HG03457 (cell line): ENCODE data around the gene HSFX1.
"Not testable (repeated sequence)": the region's sequence is repeated elsewhere in the genome, so short reads cannot be mapped to it uniquely, and the experiment has no call there.

Source experiments
- ATAC-seq: cut with Tn5 transposase; IDR thresholded peaks from one replicate; pipeline ENCODE4 v1.9.1; 2021; ENCODE audit warnings: moderate number of reproducible peaks; ENCODE audit not compliant: unreplicated experiment

HSFX1 gene, protein sequence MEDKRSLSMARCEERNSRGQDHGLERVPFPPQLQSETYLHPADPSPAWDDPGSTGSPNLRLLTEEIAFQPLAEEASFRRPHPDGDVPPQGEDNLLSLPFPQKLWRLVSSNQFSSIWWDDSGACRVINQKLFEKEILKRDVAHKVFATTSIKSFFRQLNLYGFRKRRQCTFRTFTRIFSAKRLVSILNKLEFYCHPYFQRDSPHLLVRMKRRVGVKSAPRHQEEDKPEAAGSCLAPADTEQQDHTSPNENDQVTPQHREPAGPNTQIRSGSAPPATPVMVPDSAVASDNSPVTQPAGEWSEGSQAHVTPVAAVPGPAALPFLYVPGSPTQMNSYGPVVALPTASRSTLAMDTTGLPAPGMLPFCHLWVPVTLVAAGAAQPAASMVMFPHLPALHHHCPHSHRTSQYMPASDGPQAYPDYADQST

DNA sequence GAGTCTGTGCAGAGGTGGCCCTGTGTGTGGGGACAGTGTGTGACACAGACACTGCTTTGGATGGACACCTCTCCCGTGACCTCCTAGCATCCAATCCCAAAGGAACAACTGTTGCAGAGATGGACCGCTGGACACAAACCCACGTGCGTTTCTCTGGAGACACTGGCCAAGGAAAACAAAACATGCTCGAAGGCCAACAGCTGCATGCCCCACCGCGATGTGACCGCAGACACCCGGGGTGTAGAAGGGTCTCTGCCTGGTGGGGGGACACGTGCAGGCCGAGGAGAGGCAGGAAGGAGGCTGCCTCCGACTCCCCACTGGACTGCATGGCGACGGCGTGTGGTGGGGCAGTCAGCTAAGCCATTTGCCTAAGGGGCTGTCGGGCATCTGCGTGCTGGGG, at the start of gene HSFX1:
Gene HSFX1, plus strand, starts transcription at position 301 of the 400 bp plus-strand sequence. CDS start 614 bp downstream, outside the sequence.
- not testable (repeated sequence) for ATAC-seq

DNA sequence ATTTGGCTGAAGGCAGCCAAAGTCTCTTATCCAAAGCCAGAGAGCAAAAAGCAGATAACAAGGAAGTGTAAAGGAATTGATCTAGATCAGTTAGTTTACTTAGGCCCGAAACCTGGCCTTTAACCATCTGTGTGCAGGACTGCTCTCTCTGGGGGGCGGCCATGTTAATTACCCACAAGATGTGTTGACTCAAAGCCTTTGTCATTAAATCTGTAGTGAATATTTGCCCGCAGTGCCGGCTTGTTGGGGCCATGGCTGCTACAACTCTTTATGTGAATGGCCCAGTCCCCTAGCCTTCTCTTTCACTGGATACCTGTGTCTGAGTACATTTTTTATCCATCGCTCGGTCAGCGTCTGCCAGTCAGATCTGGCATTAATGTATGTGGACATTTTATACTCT, 46.6 kb upstream of the HSFX1 start:
- not testable (repeated sequence) for ATAC-seq

DNA sequence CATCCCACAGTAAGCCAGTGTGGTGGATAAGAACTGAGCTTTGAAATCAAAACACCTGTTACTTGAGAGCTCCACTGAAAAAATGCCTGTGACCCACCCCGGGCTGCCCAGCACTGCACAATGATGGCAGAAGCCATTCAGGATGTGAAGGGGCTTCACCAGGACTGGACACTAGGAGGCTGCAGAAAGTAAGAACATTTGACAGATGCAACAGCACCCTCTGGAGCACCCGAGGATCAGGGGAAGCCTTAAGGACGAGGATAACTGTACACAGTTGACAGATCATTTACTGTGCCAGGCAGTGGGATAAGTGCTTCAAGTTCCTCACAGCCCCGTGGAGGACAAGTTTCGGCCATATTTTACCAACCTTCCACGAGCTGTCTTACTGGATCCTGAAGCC, 31.6 kb upstream of the HSFX1 start:
- ATAC-seq = not testable (repeated sequence)

DNA sequence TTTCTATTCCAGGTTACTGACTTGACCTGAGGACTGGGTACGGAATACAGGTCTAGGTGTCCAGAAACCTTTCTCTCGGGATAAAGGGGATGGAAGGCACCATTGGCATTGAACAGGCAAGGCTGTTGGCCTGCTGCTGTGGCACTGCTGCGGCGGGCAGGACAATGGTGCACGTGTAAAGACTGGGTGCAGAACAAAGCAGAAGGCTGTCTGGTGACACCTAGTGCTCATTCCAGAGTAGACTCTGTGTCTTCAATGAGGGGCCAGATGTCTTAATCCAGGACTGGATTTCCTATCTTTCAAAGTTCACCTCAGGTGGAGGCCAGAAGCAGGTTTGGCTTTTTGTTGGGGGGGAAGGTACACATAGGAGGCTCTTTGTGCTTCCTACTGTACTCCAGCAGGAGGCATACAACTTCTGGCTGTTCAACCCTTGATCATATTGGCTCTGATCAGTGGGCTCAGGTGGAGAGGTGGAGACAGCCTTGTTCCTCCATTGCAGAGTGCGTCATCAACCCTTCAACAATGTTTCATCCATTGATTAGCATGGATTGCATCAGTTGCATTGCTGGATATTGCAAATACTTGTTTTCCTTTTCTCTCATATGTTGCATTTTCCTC, 27.4 kb upstream of the HSFX1 start:
- ATAC-seq = not testable (repeated sequence)

DNA sequence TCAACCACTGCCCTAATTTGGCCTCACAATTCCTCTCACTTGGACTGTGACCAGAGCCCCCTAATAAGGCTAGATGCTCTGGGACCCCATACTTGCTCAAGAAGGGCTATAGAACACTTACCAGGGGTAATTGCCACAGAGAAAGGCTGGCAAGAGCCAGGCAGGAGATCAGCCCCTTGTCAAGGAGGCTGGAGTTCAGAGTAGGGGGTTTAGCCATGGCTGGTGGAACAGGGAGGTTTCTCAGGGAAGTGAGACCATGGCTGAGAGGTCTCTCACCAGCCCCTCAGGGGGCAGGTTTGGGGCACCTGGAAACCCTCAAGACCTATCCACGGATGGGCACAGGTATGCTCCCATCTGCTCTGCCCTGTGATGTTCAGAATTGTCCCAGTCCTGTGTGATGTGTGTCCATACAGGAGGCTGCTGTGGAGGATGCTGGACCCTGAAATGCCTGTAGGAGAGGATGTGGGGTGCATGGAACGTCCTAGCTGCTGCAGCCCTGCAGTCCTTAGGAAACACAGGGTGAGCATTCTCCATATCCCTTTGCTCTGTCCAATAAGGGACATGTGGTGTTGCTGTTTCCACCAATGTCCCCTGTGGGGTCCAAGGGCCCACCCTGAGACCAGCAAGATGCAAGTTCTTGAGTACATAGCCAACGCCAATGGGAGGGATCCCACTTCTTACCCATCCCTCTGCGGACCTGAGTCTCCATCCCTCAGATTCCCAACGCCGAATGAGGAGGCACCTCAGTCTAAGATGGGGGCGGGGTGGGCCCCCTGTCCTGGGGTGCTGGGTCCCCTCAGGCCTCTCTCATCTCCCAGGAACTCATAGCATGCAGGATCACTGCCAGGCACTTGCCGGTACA, 16.4 kb upstream of the HSFX1 start:
- ATAC-seq = no peak

DNA sequence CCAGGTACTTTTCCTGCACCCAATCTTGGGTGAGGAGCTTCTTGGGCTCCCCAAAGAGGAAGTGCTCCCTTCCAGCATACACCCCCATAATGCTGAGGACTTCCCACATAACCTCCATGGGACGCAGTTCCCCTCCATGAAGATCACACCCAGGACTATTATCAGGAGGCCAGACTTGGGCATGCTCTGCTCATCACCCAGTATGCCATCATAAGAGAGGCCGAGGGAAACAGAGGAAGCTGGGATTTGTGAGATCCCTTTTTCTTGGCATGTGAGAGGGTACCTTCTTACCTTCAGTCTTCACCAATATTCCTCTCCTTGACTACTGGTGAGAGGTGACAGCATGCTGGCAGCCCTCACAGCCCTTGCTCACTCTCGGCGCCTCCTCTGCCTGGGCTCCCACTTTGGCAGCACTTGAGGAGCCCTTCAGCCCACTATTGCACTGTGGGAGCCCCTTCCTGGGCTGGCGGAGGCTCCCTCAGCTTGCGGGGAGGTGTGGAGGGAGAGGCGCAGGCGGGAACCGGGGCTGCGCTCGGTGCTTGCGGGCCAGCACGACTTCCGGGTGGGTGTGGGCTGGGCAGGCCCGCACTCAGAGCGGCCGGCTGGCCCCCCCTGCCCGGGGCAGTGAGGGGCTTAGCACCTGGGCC, 15.7 kb upstream of the HSFX1 start:
- ATAC-seq = no peak

DNA sequence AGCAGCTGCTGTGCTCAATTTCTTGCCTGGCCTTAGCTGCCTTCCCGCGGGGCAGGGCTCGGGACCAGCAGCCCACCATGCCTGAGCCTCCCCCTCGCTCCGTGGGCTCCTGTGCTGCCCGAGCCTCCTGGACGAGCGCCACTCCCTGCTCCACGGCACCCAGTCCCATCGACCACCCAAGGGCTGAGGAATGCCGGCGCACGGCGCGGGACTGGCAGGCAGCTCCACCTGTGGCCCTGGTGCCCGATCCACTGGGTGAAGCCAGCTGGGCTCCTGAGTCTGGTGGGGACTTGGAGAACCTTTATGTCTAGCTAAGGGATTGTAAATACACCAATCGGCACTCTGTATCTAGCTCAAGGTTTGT, 15.2 kb upstream of the HSFX1 start:
- not testable (repeated sequence) for ATAC-seq

DNA sequence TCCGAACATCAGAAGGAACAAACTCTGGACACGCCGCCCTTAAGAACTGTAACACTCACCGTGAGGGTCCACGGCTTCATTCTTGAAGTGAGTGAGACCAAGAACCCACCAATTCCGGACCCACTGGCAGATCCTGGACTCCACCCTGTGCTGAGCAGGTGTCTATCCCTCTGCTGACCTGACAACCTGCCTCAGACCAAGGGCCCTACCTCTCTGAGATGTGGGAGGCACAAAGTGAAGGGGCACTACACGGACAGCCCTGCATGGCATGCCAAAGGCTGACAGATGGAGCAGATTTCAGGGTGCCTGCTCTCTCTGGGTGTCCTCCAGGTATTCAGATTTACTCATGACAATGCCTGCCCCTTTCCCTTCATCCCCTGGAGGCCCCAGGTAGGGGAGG, 14.0 kb upstream of the HSFX1 start:
- ATAC-seq = no peak

DNA sequence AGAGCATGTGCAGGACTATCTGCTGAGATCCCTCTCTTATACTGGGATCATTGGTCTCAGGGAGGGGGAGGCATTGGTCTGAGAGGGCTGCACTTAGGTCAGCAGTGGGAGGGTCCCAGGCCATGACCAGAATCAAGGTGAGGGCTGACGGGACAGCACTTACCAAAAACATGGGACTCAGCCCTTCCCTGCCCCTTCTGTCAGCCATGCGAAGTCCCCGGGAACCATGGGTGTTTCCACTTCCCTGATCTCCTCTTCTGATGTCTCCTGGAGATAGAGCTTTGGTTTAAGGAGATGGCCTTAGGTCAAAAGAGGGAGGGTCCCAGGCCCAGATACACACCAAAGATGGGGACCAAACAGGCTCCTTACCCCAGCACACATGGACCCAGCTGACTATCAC, 12.9 kb upstream of the HSFX1 start:
- no peak for ATAC-seq

DNA sequence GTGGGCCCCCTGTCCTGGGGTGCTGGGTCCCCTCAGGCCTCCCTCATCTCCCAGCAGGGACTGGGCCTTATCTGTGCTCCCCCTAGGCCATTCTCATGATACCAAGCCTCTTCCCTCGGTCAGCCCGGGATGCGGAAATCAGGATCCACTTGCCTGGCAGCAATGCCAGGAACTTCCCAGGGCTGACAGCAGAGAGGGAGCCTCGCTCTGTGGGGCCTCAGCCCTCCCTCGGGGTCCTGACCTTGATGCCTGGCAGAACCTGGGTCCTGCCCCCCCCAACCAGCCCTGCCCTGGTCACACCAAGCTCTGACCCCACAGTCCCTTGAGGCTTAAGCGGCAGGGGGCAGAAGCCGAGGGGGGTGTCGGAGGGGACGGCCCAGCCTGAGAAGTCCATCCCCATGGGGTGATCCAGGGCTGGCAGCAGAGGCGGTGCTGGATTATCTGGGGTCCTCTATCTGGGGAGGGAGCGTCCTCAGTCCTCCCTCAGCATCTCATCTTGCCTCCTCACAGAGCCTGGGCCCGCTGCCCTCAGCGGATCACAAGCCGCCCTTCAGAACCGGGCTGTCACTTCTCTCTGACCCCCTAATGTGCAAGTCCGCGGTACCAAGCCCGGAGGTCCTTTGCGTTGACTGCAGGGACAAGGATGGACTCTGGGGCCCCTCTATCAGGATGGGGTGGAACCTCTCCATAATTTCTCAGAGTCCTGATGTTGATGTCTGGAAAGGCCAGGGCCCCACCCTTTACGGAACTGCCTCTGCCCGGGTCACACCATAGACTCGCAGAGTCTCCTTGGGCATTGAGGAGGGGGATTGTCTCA, 11.8 kb upstream of the HSFX1 start:
- ATAC-seq = not testable (repeated sequence)

DNA sequence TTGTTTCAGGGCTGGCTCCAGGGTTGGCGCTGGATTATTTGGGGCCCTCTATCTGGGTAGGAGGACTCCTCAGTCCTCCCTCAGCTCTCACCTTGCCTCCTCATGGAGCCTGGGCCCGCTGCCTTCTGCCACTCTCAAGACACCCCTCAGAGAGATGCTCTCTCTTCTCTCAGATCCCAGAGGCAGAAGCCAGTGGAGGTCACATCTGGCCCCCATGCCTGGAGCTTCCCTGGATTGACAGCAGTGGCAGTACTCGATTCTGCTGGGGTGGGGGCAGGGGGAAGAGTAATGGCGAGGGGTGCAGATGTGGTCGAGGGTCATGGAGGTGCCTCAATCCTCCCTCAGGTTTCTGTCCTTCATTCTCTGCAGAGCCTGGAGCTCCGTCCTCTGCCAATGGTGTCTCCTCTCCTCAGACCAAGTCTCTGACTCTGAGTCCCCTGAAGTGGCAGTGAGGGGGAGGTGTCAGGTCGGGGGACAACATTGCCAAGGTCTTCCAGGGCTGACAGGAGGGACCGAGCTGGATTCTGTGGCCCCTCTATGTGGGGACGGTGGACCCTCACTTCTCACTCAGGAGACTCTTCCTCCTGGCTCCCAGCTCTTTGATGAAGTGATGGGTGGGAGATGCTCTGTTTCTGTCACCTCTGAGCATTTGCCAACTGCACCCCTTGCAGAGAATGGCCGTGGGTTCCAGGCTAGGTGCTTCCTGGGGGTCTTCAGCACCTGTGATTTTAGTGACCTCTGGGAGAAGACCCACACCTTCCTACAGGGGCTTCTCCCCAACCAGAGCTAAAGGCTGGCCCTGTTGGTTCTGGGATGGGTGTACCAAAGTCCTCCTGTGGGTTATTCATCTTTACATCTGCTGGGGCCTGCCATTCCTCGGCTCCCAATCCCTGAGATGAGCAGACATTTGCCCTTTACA, 10.9 kb upstream of the HSFX1 start:
- ATAC-seq = no peak

DNA sequence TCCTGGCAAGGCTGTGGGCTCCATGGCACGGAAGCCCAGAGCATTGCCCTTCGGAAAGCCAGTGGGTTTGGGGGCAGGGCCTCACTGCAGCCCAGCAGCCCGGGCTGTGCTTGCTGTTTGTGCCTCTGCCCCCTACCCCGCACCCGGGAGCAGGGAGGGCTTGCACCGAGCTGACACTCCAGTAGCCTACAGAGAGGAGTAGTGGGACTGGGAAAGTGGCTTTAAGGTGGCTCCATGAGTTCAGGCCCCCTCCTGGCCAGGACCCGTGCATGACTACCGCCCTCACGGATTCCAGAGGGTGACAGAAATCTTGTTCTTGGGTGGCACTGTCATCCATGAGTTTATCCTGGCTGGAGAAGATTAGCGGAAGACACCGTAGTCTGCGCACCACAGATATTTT, 3.5 kb upstream of the HSFX1 start:
- ATAC-seq = not testable (repeated sequence)

DNA sequence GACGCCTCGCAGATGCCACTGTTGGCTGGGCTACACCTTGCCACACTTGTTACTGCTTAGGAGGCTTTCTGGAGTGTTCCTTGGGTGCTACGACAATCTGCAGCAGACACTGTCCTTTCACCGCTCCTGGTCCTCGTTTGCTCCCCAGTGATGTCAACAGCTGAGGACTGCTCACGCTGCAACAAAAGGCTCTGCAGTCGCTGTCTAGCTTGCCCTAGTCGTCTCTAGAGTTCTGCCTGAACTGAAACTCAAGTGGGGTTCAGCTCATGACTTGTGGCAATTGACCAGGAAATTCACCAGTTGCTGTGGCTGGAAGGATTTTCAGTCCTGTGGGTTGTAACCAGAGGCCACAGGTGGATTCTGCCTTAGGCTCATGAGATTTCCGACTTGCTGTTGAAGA, 842 bp upstream of the HSFX1 start:
- ATAC-seq = not testable (repeated sequence)

DNA sequence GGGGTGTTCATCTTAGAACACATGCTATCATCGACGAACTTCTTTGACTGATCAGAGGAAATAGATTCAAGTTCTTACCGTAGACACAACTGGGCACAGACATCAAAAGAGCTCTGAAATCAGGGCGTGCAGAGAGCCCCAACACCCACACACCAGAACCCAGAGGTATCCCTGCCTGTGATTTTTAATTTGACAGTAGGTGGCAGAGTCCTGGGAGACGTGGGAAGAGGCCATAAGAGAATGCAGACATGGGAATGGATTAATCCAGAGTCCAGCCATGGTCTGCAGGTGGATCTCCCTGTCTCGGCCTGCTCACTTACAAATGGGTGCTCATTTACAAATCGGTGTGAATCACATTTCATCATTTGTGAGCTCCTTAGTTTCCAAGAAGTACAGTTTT, 4.1 kb downstream of the HSFX1 start:
- not testable (repeated sequence) for ATAC-seq

DNA sequence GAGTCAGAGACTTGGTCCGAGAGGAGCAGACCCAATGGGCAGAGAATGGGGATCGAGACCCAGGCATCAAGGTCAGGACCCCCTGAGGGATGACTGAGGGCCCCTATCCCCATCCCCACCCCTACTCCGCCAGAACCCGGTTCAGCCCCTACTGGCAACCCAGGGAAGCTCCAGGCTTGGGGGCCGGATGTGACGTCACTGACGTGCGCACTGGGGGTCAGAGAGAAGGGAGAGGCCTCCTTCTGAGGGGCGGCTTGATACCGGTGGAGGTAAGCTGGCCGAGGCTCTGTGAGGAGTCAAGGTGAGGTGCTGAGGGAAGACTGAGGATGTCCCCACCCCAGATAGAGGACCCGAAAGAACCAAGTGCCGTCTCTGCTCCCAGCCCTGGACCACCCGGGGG, 7.9 kb downstream of the HSFX1 start, which contains the start of gene MAGEA9:
Gene MAGEA9, plus strand, starts transcription at position 204 of the 400 bp plus-strand sequence. CDS start 4,281 bp downstream, outside the sequence.
- ATAC-seq = not testable (repeated sequence)

DNA sequence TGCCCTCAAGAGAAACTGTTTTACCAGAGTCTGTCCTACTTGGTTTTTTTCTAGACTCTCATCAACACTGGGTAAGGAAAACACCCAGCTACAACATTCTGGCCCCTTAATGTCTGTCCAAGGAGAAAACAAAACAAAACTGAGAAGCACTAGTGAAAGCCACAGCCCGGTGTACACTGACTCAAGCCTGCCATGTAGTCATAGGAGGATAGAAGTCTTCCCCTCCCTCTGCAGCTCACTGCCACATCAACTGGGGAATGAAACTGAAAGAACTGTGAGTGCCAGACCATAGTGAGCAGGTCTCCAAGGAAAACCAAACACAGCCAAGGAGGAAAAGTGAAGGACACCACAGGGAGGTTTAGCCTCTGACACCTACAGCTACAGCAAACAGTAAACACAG, 21.7 kb downstream of the HSFX1 start:
- peak; percentile 100 for ATAC-seq

DNA sequence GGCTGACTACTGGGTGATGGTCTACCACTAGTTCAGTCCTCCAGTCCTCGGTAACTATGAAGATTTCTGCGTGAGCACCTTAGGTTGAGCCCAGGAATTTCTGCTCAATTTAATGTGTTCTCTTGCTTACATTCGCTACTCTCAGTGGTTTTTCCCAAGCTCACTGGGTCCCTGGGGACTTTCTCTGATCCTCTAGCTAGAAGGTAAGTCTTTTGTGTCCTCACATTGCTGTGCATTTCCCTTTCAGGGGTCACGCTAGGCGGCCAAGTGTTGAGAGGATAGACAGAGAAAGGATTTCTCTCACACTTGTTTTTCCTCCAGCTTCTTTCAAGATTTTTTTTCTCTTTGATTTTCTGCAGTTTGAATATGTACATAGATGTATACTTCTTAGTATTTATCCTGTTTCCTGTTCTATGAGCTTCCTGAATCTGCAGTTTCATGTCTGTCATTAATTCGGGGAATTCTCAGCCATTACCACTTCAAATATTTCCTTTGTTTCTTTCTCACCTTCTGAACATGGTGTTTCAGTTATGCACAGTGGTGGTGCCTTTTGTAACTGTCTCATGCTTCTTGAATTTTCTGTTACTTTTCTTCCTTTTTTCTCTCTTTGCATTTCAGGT, 25.3 kb downstream of the HSFX1 start:
- no peak for ATAC-seq

DNA sequence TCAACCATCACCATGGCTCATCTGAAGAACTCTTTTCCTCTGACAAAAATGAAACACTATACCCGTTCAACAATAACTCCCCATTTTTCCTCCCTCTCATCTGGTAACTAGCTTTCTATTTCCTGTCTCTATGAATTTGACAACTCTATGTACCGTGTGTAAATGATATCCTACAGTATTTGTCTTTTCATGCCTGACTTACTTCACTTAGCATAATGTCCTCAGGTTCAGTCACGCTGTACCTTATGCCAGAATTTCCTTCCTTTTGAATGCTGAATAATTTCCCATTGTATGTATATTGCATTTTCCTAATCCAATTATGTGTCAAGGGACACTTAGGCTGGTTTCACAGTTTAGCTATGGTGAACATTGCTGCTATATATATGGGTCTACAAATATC, 26.1 kb downstream of the HSFX1 start:
- no peak for ATAC-seq
